Measurements from ENCODE around the gene MRPL55.

The MRPL55 gene

GRCh38 chr1:228147768-228148167 is 38.7 kb upstream of the MRPL55 start:
- H3K4me3 ChIP-seq (ENCODE audit: low read depth, low read length): no peak overlapping the region
- no peak for DNase-seq (ENCODE audit: low read depth)
- TF ChIP-seq, protein P1, sequence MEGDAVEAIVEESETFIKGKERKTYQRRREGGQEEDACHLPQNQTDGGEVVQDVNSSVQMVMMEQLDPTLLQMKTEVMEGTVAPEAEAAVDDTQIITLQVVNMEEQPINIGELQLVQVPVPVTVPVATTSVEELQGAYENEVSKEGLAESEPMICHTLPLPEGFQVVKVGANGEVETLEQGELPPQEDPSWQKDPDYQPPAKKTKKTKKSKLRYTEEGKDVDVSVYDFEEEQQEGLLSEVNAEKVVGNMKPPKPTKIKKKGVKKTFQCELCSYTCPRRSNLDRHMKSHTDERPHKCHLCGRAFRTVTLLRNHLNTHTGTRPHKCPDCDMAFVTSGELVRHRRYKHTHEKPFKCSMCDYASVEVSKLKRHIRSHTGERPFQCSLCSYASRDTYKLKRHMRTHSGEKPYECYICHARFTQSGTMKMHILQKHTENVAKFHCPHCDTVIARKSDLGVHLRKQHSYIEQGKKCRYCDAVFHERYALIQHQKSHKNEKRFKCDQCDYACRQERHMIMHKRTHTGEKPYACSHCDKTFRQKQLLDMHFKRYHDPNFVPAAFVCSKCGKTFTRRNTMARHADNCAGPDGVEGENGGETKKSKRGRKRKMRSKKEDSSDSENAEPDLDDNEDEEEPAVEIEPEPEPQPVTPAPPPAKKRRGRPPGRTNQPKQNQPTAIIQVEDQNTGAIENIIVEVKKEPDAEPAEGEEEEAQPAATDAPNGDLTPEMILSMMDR (IDR thresholded peaks at IDR 0.05; ENCODE audit: low read depth, low read length, missing control alignments): no peak
- in situ Hi-C loops (cut with HindIII; ENCODE audit: low sequenced_read_pairs): no loop called here

- no peak for DNase-seq (ENCODE audit: low read depth)
- in situ Hi-C loops (cut with HindIII; ENCODE audit: low sequenced_read_pairs): no loop called here
- TF ChIP-seq, protein P1 (IDR thresholded peaks at IDR 0.05; ENCODE audit: low read depth, low read length, missing control alignments): no peak
- H3K4me3 ChIP-seq (ENCODE audit: low read depth, low read length): no peak overlapping the region
Measured at GRCh38 chr1:228147151-228147693, 38.1 kb upstream of the MRPL55 start.

GRCh38 chr1:228146417-228147150 is 37.5 kb upstream of the MRPL55 start:
- H3K4me3 ChIP-seq (ENCODE audit: low read depth, low read length): no peak overlapping the region
- no peak for DNase-seq (ENCODE audit: low read depth)
- in situ Hi-C loops (cut with HindIII; ENCODE audit: low sequenced_read_pairs): no loop called here
- TF ChIP-seq, protein P1 (IDR thresholded peaks at IDR 0.05; ENCODE audit: low read depth, low read length, missing control alignments): no peak

- no peak for DNase-seq (ENCODE audit: low read depth)
- TF ChIP-seq, protein P1 (IDR thresholded peaks at IDR 0.05; ENCODE audit: low read depth, low read length, missing control alignments): no peak
- H3K4me3 ChIP-seq (ENCODE audit: low read depth, low read length): no peak overlapping the region
- in situ Hi-C loops (cut with HindIII; ENCODE audit: low sequenced_read_pairs): no loop called here
Measured at GRCh38 chr1:228145463-228146416, 36.6 kb upstream of the MRPL55 start.

- TF ChIP-seq, protein P1 (IDR thresholded peaks at IDR 0.05; ENCODE audit: low read depth, low read length, missing control alignments): no peak
- DNase-seq (ENCODE audit: low read depth): no peak
- in situ Hi-C loops (cut with HindIII; ENCODE audit: low sequenced_read_pairs): no loop called here
- H3K4me3 ChIP-seq (ENCODE audit: low read depth, low read length): no peak overlapping the region
Measured at GRCh38 chr1:228144993-228145343, 35.9 kb upstream of the MRPL55 start.

- DNase-seq (ENCODE audit: low read depth): no peak
- H3K4me3 ChIP-seq (ENCODE audit: low read depth, low read length): no peak overlapping the region
- in situ Hi-C loops (cut with HindIII; ENCODE audit: low sequenced_read_pairs): no loop called here
- TF ChIP-seq, protein P1 (IDR thresholded peaks at IDR 0.05; ENCODE audit: low read depth, low read length, missing control alignments): no peak
Measured at GRCh38 chr1:228144193-228144992, 35.3 kb upstream of the MRPL55 start.
